ENCODE results near the gene KRTAP2-3. TPM values are rescaled to one million over a fixed set of nuclear protein-coding genes. Genes with fewer than 3 reads are reported as not detected.

KRTAP2-3 gene
- total and polyA plus RNA-seq, 2 experiments from 2014 or later, result not detected

DNA sequence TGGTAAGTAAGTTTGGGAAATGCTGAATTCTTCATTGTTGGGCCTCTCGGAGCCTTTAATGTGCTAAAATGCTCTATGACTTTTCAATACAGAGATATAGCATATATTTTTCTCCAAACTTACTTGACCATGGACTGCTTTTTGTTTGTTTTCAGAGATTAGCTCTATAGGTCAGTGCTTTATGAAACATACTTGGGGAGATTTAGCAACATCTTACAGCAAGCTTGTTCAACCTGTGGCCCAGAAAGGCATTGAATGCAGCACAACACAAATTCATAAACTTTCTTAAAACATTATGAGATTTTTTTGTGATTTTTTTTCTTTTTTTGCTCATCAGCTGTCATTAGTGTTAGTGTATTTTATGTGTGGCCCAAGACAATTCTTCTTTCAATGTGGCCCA is 50.0 kb downstream of the KRTAP2-3 start:
- Histone ChIP-seq H4K20me1 (replicated peaks; ENCODE audit: insufficient read depth) (no peaks in the 10 kb centered on the region), H3K4me2 (0 out of 2 replicates have a peak overlapping the region, but pooled peaks have one; percentile 27), H3K79me2 (replicated peaks; ENCODE audit: insufficient read depth) (no peaks in the 10 kb centered on the region), H3K9me2 (ENCODE audit: insufficient read depth) (no peaks in the 10 kb centered on the region; the same call in 1 of the 2 replicates), H3K36me3 (ENCODE audit: insufficient read depth) (no peaks in the 10 kb centered on the region), H2AFZ (no peak overlapping the region), H3F3A (replicated peaks; ENCODE audit: low read depth) (no peaks in the 10 kb centered on the region), H3K27me3 (ENCODE audit: insufficient read depth) (no peaks in the 10 kb centered on the region), H3K4me3 (no peak overlapping the region), H3K27ac (ENCODE audit: low read depth) (no peak overlapping the region), H3K4me1 (ENCODE audit: insufficient read depth) (peaks cover 14% of the 10 kb centered on the region)
- Mint-ChIP-seq H3K4me3 (no peak overlapping the region), H3K27ac (no peak overlapping the region), H3K4me1 (peaks cover 10% of the 10 kb centered on the region; the same call in 2 of the 3 replicates), H3K27me3 (ENCODE audit: insufficient read depth, low read depth, poor library complexity) (peaks cover 1% of the 10 kb centered on the region), H3K9me3 (no peaks in the 10 kb centered on the region), H3K36me3 (ENCODE audit: low read depth) (no peaks in the 10 kb centered on the region)
- TF ChIP-seq JUNB (IDR thresholded peaks at IDR 0.05; ENCODE audit: unreplicated experiment) (no peak), CREB1 (CRISPR knock-in tag; IDR thresholded peaks at IDR 0.05; ENCODE audit: low read depth) (no peak), EZH2 (IDR thresholded peaks at IDR 0.05; ENCODE audit: low read depth, unreplicated experiment) (no peak), STAT1 (IDR thresholded peaks at IDR 0.05; ENCODE audit: unreplicated experiment) (no peak), ZNF331 (CRISPR knock-in tag; IDR thresholded peaks at IDR 0.05; ENCODE audit: low read depth) (no peak)
- TF ChIP-seq, protein P1, sequence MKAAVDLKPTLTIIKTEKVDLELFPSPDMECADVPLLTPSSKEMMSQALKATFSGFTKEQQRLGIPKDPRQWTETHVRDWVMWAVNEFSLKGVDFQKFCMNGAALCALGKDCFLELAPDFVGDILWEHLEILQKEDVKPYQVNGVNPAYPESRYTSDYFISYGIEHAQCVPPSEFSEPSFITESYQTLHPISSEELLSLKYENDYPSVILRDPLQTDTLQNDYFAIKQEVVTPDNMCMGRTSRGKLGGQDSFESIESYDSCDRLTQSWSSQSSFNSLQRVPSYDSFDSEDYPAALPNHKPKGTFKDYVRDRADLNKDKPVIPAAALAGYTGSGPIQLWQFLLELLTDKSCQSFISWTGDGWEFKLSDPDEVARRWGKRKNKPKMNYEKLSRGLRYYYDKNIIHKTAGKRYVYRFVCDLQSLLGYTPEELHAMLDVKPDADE (IDR thresholded peaks at IDR 0.05), result no peak
- TF ChIP-seq, protein P2, sequence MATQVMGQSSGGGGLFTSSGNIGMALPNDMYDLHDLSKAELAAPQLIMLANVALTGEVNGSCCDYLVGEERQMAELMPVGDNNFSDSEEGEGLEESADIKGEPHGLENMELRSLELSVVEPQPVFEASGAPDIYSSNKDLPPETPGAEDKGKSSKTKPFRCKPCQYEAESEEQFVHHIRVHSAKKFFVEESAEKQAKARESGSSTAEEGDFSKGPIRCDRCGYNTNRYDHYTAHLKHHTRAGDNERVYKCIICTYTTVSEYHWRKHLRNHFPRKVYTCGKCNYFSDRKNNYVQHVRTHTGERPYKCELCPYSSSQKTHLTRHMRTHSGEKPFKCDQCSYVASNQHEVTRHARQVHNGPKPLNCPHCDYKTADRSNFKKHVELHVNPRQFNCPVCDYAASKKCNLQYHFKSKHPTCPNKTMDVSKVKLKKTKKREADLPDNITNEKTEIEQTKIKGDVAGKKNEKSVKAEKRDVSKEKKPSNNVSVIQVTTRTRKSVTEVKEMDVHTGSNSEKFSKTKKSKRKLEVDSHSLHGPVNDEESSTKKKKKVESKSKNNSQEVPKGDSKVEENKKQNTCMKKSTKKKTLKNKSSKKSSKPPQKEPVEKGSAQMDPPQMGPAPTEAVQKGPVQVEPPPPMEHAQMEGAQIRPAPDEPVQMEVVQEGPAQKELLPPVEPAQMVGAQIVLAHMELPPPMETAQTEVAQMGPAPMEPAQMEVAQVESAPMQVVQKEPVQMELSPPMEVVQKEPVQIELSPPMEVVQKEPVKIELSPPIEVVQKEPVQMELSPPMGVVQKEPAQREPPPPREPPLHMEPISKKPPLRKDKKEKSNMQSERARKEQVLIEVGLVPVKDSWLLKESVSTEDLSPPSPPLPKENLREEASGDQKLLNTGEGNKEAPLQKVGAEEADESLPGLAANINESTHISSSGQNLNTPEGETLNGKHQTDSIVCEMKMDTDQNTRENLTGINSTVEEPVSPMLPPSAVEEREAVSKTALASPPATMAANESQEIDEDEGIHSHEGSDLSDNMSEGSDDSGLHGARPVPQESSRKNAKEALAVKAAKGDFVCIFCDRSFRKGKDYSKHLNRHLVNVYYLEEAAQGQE (IDR thresholded peaks at IDR 0.05; ENCODE audit: unreplicated experiment), result no peak
- DNase-seq (ENCODE audit: low spot score) (no peak), ATAC-seq (no peak)

DNA sequence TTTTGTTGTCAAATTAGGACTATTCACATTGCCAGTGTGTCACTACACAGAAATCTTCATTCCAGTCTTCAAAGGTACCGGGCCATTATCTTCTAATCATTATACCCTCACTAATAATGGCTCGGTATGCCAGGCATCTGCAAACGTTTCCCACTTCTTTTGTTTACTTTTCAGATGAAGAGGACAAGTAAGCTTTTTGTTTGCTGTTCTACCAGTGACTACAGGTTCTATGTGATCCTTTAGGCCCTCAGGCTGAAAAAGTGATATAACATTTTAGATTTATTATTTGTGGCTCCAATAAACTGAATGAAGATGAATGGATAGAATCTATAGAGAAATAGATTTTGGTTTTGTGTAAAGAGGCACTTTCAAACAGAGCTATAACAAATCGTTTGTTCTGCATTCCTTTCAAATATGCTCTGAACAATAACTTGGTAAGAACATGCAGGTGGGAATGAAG is 50.6 kb downstream of the KRTAP2-3 start:
- no peaks in the 10 kb centered on the region for H4K20me1 ChIP-seq (replicated peaks; ENCODE audit: insufficient read depth)
- H3K9me2 ChIP-seq (ENCODE audit: insufficient read depth), result no peaks in the 10 kb centered on the region; the same call in 1 of the 2 replicates
- H3K9me3 Mint-ChIP-seq, result no peaks in the 10 kb centered on the region
- H2AFZ ChIP-seq, result no peak overlapping the region
- peak overlapping the region; percentile 27; the same call in 1 of the 2 replicates for H3K4me2 ChIP-seq
- H3K27me3 Mint-ChIP-seq (ENCODE audit: insufficient read depth, low read depth, poor library complexity), result peaks cover 1% of the 10 kb centered on the region
- H3K36me3 Mint-ChIP-seq (ENCODE audit: low read depth), result no peaks in the 10 kb centered on the region
- ATAC-seq (no peak), DNase-seq (ENCODE audit: low spot score) (peak; percentile 35)
- H3K36me3 ChIP-seq (ENCODE audit: insufficient read depth), result no peaks in the 10 kb centered on the region
- no peak overlapping the region for H3K27ac ChIP-seq (ENCODE audit: low read depth)
- H3K4me3 ChIP-seq, result no peak overlapping the region
- peaks cover 14% of the 10 kb centered on the region for H3K4me1 ChIP-seq (ENCODE audit: insufficient read depth)
- no peaks in the 10 kb centered on the region for H3K27me3 ChIP-seq (ENCODE audit: insufficient read depth)
- no peaks in the 10 kb centered on the region for H3K79me2 ChIP-seq (replicated peaks; ENCODE audit: insufficient read depth)
- no peak overlapping the region for H3K4me3 Mint-ChIP-seq
- H3F3A ChIP-seq (replicated peaks; ENCODE audit: low read depth), result no peaks in the 10 kb centered on the region
- peaks cover 10% of the 10 kb centered on the region; the same call in 2 of the 3 replicates for H3K4me1 Mint-ChIP-seq
- no peak overlapping the region for H3K27ac Mint-ChIP-seq
- TF ChIP-seq, protein P3, sequence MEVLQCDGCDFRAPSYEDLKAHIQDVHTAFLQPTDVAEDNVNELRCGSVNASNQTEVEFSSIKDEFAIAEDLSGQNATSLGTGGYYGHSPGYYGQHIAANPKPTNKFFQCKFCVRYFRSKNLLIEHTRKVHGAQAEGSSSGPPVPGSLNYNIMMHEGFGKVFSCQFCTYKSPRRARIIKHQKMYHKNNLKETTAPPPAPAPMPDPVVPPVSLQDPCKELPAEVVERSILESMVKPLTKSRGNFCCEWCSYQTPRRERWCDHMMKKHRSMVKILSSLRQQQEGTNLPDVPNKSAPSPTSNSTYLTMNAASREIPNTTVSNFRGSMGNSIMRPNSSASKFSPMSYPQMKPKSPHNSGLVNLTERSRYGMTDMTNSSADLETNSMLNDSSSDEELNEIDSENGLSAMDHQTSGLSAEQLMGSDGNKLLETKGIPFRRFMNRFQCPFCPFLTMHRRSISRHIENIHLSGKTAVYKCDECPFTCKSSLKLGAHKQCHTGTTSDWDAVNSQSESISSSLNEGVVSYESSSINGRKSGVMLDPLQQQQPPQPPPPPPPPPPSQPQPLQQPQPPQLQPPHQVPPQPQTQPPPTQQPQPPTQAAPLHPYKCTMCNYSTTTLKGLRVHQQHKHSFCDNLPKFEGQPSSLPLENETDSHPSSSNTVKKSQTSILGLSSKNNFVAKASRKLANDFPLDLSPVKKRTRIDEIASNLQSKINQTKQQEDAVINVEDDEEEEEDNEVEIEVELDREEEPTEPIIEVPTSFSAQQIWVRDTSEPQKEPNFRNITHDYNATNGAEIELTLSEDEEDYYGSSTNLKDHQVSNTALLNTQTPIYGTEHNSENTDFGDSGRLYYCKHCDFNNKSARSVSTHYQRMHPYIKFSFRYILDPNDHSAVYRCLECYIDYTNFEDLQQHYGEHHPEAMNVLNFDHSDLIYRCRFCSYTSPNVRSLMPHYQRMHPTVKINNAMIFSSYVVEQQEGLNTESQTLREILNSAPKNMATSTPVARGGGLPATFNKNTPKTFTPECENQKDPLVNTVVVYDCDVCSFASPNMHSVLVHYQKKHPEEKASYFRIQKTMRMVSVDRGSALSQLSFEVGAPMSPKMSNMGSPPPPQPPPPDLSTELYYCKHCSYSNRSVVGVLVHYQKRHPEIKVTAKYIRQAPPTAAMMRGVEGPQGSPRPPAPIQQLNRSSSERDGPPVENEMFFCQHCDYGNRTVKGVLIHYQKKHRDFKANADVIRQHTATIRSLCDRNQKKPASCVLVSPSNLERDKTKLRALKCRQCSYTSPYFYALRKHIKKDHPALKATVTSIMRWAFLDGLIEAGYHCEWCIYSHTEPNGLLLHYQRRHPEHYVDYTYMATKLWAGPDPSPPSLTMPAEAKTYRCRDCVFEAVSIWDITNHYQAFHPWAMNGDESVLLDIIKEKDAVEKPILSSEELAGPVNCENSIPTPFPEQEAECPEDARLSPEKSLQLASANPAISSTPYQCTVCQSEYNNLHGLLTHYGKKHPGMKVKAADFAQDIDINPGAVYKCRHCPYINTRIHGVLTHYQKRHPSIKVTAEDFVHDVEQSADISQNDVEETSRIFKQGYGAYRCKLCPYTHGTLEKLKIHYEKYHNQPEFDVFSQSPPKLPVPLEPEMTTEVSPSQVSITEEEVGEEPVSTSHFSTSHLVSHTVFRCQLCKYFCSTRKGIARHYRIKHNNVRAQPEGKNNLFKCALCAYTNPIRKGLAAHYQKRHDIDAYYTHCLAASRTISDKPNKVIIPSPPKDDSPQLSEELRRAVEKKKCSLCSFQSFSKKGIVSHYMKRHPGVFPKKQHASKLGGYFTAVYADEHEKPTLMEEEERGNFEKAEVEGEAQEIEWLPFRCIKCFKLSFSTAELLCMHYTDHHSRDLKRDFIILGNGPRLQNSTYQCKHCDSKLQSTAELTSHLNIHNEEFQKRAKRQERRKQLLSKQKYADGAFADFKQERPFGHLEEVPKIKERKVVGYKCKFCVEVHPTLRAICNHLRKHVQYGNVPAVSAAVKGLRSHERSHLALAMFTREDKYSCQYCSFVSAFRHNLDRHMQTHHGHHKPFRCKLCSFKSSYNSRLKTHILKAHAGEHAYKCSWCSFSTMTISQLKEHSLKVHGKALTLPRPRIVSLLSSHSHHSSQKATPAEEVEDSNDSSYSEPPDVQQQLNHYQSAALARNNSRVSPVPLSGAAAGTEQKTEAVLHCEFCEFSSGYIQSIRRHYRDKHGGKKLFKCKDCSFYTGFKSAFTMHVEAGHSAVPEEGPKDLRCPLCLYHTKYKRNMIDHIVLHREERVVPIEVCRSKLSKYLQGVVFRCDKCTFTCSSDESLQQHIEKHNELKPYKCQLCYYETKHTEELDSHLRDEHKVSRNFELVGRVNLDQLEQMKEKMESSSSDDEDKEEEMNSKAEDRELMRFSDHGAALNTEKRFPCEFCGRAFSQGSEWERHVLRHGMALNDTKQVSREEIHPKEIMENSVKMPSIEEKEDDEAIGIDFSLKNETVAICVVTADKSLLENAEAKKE (CRISPR knock-in tag; IDR thresholded peaks at IDR 0.05), result no peak
- TF ChIP-seq EZH2 (IDR thresholded peaks at IDR 0.05; ENCODE audit: low read depth, unreplicated experiment) (no peak), JUNB (IDR thresholded peaks at IDR 0.05; ENCODE audit: unreplicated experiment) (no peak)

Data from GM23338 (cell line).